COLO829 (cell line): ENCODE results near the gene AFM.
A peak's percentile ranks its signal among the peaks of the same experiment; 100 is the strongest.

ENCODE experiments used
- DNase-seq: peaks from one replicate; pipeline ENCODE4 v3.0.0; 2012; ENCODE audit warnings: low spot score

AFM gene, protein sequence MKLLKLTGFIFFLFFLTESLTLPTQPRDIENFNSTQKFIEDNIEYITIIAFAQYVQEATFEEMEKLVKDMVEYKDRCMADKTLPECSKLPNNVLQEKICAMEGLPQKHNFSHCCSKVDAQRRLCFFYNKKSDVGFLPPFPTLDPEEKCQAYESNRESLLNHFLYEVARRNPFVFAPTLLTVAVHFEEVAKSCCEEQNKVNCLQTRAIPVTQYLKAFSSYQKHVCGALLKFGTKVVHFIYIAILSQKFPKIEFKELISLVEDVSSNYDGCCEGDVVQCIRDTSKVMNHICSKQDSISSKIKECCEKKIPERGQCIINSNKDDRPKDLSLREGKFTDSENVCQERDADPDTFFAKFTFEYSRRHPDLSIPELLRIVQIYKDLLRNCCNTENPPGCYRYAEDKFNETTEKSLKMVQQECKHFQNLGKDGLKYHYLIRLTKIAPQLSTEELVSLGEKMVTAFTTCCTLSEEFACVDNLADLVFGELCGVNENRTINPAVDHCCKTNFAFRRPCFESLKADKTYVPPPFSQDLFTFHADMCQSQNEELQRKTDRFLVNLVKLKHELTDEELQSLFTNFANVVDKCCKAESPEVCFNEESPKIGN

DNA sequence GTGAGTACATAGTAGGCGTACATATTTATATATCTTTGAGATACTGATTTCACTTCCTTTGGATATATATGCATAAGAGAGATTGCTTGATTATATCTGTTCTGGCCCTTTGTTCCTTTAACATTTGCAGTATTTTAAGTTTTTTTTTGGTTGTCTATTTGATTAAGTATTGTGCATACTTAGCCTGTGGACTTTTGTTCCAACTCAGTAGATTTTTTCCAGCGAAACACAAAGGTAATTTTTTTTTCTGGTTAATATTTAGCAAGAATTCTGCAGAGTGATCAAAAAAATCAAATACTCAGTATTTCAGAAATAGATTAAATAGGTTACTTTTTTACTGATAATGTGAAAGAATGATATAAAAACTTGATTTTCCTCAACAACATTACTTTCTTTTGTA lies at the start of gene AFM:
TSS of gene AFM (plus strand) at position 388 of the 400 bp plus-strand sequence. CDS start 31 bp downstream, outside the sequence.
- DNase-seq = no peak

DNA sequence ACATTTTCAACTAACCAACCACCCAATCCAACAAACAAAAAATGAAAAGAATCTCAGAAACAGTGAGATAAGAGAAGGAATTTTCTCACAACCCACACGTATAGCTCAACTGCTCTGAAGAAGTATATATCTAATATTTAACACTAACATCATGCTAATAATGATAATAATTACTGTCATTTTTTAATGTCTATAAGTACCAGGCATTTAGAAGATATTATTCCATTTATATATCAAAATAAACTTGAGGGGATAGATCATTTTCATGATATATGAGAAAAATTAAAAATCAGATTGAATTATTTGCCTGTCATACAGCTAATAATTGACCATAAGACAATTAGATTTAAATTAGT lies 49.8 kb upstream of the AFM start:
- no peak for DNase-seq

DNA sequence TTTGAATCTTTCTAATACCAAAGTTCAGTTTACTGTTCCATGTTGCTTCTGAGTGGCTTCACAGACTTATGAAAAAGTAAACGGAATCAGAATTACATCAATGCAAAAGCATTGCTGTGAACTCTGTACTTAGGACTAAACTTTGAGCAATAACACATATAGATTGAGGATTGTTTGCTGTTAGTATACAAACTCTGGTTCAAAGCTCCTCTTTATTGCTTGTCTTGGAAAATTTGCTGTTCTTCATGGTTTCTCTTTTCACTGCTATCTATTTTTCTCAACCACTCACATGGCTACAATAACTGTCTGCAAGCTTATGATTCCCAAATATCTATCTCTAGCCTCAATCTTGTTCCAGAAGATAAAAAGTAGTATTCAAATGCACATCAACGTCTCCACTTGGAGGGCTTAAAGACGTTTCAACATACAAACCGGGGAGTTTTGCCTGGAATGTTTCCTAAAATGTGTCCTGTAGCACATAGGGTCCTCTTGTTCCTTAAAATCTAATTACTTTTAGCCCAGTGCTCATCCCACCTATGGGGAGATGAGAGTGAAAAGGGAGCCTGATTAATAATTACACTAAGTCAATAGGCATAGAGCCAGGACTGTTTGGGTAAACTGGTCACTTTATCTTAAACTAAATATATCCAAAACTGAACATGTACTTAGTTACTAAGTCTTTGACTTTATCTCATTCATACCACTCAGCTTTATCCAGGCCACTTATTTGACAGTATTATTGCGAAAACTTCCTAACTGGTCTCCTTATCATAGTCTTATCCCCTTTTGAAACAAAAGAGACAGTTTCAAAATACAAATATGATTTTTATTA lies 49.2 kb upstream of the AFM start:
- DNase-seq = no peak

DNA sequence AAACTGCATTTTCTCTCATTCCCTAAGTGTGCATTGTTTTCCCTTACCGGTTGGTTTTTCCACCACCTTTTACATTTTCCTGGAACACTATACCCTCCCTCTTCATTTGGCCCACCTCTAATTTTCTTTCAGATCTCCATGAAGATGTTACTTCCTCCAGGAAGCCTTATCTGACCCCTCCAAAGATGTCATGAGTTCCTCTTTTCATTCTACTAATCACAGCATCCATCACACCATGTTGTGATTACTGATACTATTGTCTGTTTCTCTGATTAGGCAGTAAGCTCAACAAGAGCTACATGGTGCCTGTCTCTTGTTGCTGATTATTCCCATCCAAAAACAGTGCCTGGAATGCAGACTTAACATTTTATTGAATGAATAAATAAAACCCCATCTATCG lies 48.4 kb upstream of the AFM start:
- DNase-seq = no peak

DNA sequence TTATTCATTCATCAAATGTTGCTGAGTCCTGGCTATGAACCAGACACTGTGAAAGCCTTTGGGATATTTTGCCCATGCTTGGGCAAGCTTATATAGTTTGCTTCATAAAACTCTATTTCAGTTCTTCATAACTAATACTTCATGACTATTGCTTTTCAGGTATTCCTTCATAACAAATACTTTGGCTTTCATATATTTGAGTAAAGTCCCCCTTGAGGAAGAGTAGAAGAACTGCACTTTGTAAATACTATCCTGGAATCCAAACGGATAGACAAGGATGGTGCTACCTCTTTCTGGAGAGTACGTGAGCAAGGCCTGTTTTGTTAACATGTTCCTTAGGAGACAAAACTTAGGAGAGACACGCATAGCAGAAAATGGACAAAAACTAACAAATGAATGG lies 47.2 kb upstream of the AFM start:
- no peak for DNase-seq

DNA sequence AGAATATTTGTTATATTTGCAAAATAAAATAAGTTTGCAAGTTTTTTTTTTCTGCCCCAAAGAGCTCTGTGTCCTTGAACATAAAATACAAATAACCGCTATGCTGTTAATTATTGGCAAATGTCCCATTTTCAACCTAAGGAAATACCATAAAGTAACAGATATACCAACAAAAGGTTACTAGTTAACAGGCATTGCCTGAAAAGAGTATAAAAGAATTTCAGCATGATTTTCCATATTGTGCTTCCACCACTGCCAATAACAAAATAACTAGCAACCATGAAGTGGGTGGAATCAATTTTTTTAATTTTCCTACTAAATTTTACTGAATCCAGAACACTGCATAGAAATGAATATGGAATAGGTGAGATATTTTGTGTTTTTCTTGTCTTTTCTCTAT lies 45.6 kb upstream of the AFM start, which contains the start of gene AFP:
TSS of gene AFP (plus strand) at position 238 of the 400 bp plus-strand sequence. CDS start at position 280, 42 bp downstream.
- no peak for DNase-seq

DNA sequence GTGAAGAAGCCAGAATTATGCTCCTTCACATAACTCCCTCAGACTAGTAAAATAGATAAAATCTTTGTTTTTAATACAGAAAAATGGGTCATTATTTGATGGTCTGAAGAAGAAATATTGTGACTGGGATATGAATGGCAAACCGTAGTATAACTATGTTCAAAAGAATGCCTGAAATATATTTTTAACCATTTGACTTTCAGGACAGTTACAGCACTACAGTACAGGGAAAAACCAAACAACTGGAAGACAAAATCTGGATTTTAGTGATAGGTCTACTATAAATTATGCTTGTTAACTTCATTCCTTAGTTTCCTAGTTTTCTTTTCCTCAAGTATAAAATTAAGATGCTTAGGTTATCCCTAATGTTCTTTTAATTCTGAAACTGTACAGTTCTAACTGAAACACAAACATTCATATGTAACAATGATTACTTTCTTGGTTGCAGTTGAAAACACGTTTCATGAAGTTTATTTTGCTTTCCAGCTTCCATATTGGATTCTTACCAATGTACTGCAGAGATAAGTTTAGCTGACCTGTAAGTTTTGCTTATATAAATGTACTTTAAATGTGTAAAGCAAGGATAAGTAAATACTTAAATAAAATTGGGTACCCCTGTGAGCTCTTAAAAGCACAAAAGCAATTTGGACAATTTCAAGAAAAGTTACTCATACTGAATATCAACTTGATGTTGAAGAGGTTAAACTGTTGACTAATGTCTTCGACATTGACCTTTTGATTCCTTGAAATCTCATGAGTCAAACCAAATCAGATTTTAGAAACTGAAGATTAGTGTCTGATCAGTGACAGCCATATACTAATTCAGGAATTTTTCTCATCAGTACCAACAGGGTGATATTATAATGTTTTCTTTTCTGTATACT lies 44.6 kb upstream of the AFM start:
- DNase-seq = no peak

DNA sequence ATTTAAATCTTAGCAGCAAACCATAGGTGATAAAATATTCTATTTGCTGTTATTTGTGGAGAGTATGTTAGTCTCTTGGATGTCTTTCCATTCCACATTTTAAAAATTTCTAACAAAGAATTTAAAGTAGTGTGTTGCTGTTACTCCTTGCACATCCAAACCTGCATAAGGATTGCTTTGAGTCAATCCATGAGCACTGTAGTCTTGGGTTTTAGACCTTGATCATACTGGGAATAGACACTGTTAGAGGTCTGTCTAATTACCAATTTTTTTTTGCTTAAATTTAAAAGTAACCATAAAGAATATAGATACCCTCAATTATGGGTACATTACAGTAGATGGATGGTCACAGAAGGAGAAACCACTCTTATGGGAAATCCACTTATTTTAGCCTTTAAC lies 44.0 kb upstream of the AFM start:
- no peak for DNase-seq

DNA sequence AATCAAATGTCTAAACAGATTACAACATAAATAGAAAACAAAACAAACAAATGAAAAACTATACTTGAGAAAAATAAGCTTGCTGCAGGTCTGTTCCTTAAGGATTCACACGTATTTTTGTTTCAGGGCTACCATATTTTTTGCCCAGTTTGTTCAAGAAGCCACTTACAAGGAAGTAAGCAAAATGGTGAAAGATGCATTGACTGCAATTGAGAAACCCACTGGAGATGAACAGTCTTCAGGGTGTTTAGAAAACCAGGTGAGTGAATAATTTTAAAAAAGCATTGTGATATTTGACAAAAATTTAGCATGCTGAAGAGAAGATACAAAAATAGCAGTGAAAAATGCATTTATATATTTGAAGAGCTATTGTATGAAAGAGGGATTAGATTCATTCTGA lies 43.5 kb upstream of the AFM start:
- DNase-seq = no peak

DNA sequence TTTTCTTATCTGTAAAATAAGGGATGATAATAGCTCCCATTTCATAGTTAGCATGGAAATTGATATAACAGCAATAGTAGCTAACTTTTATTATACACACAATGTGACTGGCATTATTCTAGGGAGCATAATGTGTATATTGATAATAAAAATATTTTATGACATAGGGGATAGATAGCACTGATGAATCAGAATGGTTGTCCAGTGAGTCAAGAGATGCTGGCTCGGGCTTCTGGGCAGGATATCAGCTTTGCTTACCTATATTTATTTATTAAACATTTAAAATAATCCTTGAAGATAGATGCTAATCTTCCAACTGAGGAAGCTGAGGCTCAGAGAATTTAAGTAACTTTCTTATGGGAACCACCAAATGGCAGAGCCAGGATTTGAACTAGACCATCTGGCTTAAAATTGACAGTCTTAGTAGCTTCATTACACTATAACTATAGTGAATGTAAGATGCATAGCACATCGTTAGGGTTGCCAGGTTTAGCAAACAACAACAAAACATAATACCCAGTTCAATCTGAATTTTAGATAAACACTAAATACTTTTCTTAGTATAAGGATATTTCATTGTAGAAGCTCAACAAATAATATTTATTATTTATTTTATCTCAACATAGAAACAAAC lies 42.8 kb upstream of the AFM start:
- no peak for DNase-seq

DNA sequence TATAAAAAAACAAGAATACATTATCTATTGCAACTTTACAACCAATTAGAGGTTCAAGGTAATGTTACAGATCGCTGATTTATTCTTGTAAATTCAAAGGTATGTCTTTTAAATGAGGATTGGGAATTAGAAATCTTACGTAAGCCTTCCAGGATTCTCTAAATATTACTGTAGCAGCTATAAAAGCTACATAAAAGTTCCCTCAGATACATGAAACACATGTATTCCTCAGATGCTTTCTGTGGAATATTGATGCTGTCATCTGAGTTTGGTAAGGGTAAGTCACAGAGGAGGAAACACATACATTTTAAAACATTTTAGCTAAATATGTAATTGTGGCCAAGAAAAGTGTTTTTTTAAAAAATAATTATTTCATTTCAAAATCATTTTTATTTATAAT lies 42.1 kb upstream of the AFM start:
- DNase-seq = no peak

DNA sequence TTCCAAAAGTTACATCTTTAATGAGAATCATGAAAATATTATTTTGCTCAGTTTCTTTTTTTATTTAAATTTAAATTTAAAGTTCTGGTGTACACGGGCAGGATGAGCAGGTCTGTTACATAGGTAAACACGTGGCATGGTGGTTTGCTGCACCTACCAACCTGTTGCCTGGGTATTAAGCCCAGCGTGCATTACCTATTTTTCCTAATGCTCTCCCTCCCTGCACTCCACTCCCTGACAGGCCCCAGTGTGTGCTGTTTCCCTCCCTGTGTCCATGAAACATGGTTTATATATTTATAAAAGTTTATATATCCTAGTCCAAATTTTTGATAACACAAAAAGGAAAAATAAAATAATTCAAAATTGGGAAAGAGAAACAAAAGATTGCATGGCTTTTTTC lies 41.6 kb upstream of the AFM start:
- no peak for DNase-seq

DNA sequence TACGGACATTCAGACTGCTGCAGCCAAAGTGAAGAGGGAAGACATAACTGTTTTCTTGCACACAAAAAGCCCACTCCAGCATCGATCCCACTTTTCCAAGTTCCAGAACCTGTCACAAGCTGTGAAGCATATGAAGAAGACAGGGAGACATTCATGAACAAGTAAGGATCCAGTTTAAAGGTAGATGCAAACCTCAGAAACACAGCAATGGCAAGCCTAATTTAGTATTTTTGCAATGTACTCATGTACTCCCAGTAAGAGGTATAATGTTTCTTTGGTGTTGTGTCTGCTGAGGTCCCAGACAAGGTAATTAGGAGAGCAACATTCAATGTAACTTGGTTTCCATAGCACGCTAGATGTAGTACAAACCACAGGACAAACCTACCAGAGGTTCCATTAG lies 40.9 kb upstream of the AFM start:
- DNase-seq = no peak

DNA sequence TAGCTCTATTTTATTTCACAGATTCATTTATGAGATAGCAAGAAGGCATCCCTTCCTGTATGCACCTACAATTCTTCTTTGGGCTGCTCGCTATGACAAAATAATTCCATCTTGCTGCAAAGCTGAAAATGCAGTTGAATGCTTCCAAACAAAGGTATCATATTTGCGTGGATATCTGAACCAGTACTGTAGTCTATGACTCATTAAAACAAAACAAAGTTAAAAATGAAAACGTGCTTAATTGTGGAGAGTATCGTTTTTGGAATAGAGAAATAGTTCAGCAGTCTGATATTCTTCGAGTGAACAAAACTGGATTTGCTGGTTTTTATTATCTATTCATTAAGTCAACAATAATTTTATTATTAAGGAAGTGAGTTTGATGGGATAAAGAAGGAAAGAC lies 39.3 kb upstream of the AFM start:
- DNase-seq = no peak

DNA sequence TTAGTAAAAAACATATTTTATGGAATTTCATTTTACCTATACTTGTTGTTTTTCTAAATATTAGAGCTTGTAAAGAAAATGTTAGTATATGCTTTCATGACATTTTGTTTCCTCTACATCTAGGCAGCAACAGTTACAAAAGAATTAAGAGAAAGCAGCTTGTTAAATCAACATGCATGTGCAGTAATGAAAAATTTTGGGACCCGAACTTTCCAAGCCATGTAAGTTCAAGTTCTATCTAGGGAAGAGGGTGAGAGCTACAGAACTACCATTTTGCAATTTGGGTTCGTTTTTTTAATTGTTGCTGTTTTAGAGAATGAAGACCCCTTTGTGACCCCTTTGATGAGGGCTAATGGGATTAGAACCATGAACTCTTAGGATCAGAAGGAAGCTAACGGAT lies 38.3 kb upstream of the AFM start:
- DNase-seq = no peak

DNA sequence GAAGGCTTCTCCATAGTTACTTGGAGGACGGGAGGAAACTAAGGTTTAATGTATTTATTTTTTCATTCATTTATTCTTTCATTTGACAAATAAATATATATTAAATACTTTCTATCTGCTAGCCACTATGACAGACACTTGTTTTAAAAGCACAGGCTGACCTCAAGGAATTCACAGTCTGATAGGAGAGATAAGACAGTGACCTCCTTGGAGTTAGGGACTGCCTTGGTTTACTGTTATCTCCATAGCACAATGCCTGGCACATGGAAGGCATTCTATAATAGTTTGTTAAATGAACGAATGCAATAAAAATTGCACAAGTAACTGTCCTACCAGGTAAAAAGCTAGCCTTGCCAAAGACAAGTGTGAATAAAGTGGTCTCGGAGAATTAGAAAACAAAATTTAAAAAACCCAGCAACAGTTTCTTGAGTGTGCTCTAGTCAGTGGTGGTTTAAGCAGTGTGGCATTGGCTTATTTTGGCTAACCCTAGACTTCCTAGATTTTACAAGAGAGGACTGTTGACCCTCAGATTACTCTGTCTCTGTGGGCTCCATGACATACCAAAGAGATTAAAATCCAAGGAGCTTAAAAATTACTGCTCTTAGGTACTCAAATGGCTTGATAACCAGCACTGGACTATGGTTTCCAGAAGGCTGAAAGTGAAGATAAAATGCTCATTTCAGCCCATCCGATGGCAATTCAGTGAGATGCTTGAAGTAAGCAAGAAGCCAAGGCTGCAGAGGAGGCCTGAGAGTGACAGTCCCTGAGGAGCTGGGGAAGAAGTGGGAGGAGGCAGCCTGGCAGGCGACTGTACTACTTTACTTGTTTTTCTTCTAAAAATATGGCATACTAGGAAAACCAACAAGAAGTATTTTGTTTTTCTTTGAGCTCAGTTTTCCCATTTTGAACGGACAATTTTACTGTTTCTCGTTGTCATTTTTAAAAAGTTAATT lies 35.9 kb upstream of the AFM start:
- DNase-seq = no peak

DNA sequence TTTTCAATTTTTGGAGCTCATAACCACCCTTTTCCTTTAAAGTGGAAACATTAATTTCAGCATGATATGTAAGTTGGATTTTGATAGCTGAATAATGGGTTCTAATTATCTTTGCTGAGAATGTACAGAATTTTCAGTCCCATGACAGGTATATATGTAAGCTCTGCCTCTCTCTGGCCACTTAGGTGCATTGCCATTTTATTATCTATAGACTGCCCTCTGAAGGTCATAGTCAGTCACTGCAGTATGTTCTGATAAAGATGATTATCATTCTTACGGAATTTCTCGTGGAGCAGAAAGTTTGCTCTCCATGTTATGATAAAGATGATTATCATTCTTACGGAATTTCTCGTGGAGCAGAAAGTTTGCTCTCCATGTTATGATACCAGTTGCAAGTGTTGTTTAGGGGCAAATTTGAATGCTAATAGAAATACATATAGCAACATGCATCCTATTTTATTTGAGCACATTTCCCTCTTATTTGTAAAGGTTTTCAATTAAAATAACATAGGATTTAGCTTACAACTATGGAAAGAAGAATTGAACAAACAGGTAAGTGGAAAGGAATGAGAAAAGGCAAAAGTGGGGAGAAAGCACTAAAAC lies 35.1 kb upstream of the AFM start:
- DNase-seq = peak; percentile 51

DNA sequence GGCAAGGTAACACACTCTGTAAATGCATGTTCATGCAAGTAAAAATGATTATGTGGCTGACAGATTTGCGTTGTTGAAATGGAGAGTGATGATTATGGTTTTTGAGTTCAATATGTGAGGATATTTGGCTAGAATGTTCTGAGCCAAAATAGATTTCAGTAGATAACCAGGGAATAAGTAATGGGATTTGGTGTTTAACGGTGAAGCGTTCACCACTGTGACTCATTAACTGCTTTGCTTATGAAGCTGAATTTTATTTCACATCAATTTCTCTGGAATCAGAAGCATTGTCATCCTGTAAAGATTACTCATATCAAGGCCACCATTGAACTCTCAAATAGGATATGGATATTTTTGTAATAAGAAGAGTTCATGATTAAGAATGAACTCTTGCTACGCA lies 33.9 kb upstream of the AFM start:
- DNase-seq = no peak

DNA sequence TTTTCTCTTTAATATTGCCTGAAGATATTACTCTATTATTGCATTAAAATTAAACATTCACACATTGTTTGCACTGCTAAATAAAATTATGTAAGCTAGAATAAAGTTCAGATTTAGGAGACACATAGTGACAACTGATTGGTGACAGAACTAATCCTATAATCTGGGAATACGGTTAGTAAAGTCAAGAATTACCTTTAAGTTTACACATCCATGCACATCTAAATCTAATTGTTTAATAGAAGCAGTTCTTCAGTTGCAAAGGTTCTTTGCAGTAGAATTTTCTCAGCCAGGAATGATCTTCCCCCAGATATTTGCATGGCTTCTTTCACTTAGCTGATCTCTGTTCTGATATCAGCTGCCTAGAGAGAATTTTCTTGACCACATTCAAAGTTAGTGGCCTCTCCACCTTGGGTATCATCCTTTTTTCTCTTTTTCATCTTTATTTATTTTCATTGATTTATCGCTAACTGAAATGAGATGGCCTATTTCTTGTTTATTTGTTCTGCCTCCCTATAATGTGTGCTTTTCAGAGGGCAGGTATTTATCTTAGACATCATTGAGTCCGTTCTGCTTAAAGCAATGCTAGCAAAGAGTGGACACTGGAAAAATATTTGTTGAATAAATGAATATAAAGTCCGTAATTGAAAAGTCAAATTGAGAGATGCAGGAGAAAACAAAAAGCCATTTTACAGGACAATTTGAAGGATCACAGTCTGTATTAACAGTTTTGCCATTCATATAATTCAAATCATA lies 32.9 kb upstream of the AFM start:
- DNase-seq = no peak
